ENCODE results near the gene HLA-DQB2. TPM values are rescaled to one million over a fixed set of nuclear protein-coding genes. Genes with fewer than 3 reads are reported as not detected.

Gene HLA-DQB2
- total and polyA plus RNA-seq, 2 of the 8 experiments (the other 6 are each of a cell fraction or from before 2014, with no cell fraction given): not detected

- TF ChIP-seq GABPA (IDR thresholded peaks at IDR 0.05; ENCODE audit: borderline replicate concordance, insufficient read depth, low read length): no peak
Measured at GRCh38 chr6:32742374-32742773, 21.0 kb downstream of the HLA-DQB2 start (continued).
